Stimulated activated CD4-positive, alpha-beta T cell treated with anti-CD3 and anti-CD28 coated beads, Interleukin-15, amount 100 ng/mL, for 24 hours (primary cell): Measurements from ENCODE around the gene RANBP3L.
"Not testable (repeated sequence)": the region's sequence is repeated elsewhere in the genome, so short reads cannot be mapped to it uniquely, and the experiment has no call there.

Source experiments
- DNase-seq: peaks from one replicate; pipeline ENCODE4 v3.0.0-alpha.2; 2020

The RANBP3L gene

DNA sequence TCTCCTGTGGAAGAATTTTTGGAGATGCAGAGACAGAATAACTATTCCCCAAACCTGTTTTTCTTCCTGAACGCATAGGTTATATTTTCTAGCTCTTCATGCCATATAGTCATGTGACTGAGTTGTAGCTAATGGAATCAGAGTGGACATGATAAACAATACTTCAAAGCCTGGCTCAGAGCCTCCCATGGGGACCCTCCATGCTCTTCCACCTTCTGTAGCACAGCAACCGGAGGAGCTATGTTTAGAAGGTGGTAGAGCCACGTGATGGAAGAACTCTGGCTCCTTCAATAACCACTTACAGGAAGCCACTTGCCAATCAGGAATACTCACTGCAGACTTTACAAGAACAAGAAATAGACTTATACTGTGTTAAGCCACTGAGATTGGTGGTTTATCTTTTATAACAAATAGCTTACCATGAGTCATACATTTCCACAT, 99.2 kb downstream of the RANBP3L start:
- DNase-seq: no peak

DNA sequence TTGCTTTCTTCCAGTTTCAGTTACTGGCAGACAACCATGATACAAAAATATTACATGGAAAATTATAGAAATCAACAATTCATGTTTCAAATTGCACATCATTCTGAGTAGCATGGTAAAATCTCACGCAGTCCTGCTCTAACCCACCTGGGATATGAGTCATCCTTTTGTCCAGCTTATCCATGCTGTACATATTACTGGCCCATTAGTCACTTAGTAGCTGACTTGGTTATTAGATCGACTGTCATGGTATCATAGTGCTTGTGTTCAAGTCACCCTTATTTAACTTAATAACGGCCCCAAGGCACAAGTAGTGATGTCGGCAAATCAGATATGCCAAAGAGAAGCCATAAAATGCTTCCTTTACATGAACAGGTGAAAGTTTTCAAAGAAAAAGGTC, 101.2 kb downstream of the RANBP3L start:
- no peak for DNase-seq

GRCh38 chr5:36199620-36200019, 102.1 kb downstream of the RANBP3L start:
- DNase-seq: no peak

- not testable (repeated sequence) for DNase-seq
These were observed 102.9 kb downstream of the RANBP3L start for GRCh38 chr5:36198783-36199182.
